HCT116 (cell line): ENCODE measurements around the gene PCLO. TPM values are rescaled to one million over a fixed set of nuclear protein-coding genes. Genes with fewer than 3 reads are reported as not detected.

Source experiments
- ATAC-seq: fragments of 200-7000 bp; cut with Tn5 transposase; 2 replicates; pipeline ENCODE4 v1.9.1; 2020; ENCODE audit warnings: mild to moderate bottlenecking, moderate library complexity
- BruUV-seq: library from RNA; stranded (reverse); fragments of 400-500 nt; replicated peaks from 2 replicates; lab custom pipeline; 2021; lab: Mats Ljungman, UMichigan
- CTCF ChIA-PET: fragments of 300-600 bp; sonication (Branson Sonifier 250); formaldehyde crosslinking; loops from one replicate; lab custom pipeline; 2021; ENCODE audit warnings: antibody characterized with exemption; lab: Charles Lee
- POLR2A ChIA-PET: fragments of 300-600, 350-600 bp; sonication (Branson Sonifier 250); formaldehyde crosslinking; loops from one replicate; lab custom pipeline; 2021; ENCODE audit warnings: antibody characterized with exemption; lab: Charles Lee
- RAD21 ChIA-PET, 2 experiments: fragments of 300-600 bp; sonication (Branson Sonifier 250); formaldehyde crosslinking; loops; one replicate each; lab custom pipeline; 2023; ENCODE audit warnings: low total read pairs in 2 of 2; ENCODE audit not compliant: uncharacterized antibody in 2 of 2, unreplicated experiment in 2 of 2, low non-redundant PET in 1 of 2; lab: Charles Lee
- DNase-seq: peaks from one replicate; pipeline ENCODE4 v3.0.0-alpha.2; 2010; ENCODE audit warnings: low read depth, low spot score
- H2AFZ ChIP-seq: fragments of 200-600 bp; shearing (Covaris generic), sonication (generic); 2 replicates; pipeline ENCODE4 v1.6.1; 2017; ENCODE audit warnings: low read depth, mixed run types, mixed read lengths, antibody characterized with exemption, low read length; ENCODE audit not compliant: poor library complexity, severe bottlenecking
- H3K27ac ChIP-seq: 2 replicates; pipeline ENCODE4 v1.5.1; 2012; ENCODE audit warnings: low read depth, low read length
- H3K27me3 ChIP-seq: fragments of 200-600 bp; sonication (generic); 2 replicates; pipeline ENCODE4 v1.6.1; 2016; ENCODE audit warnings: mixed run types, low read length, mixed read lengths; ENCODE audit not compliant: insufficient read depth
- H3K36me3 ChIP-seq, 2 experiments: fragments of 200-500 bp in 1 of 2; fragments of 200-600 bp in 1 of 2; sonication (Bioruptor generic) in 1 of 2; sonication (generic) in 1 of 2; 2 replicates each; pipeline versions ENCODE4 v1.5.1 to v1.6.1; 2014 to 2016; ENCODE audit warnings: low read length in 2 of 2, inconsistent platforms in 1 of 2, mixed read lengths in 1 of 2, mixed run types in 1 of 2; ENCODE audit not compliant: insufficient read depth in 2 of 2, control insufficient read depth in 1 of 2
- H3K4me1 ChIP-seq, 2 experiments: fragments of 200-600 bp in 1 of 2; sonication (generic) in 1 of 2; 2 replicates each; pipeline versions ENCODE4 v1.5.1 to v1.6.1; 2012 to 2017; ENCODE audit warnings: low read length in 2 of 2, inconsistent platforms in 1 of 2, mild to moderate bottlenecking in 1 of 2, mixed read lengths in 1 of 2, mixed run types in 1 of 2, moderate library complexity in 1 of 2; ENCODE audit not compliant: insufficient read depth in 2 of 2, control insufficient read depth in 1 of 2
- H3K4me2 ChIP-seq: fragments of 200-600 bp; sonication (generic); 2 replicates; pipeline ENCODE4 v1.6.1; 2017; ENCODE audit warnings: mixed run types, low read length, mixed read lengths
- H3K4me3 ChIP-seq, 2 experiments: fragments of 200-600 bp in 1 of 2; sonication (generic) in 1 of 2; replicated peaks in 1 of 2; 2 replicates each; pipeline ENCODE4 v1.5.1; 2011 to 2016; ENCODE audit warnings: low read length in 2 of 2, control low read depth in 1 of 2, low read depth in 1 of 2, mild to moderate bottlenecking in 1 of 2, mixed read lengths in 1 of 2, mixed run types in 1 of 2
- H3K79me2 ChIP-seq: fragments of 200-600 bp; sonication (generic); 2 replicates; pipeline ENCODE4 v1.6.1; 2017; ENCODE audit warnings: mild to moderate bottlenecking, mixed run types, low read length, moderate library complexity, mixed read lengths; ENCODE audit not compliant: insufficient read depth
- H3K9ac ChIP-seq: fragments of 200-600 bp; sonication (generic); 2 replicates; pipeline ENCODE4 v1.6.1; 2016; ENCODE audit warnings: low read length, mixed read lengths
- H3K9me2 ChIP-seq: fragments of 200-600 bp; sonication (generic), shearing (Covaris generic); 2 replicates; pipeline ENCODE4 v1.6.1; 2017; ENCODE audit warnings: mixed run types, mild to moderate bottlenecking, moderate library complexity; ENCODE audit not compliant: insufficient read depth
- H3K9me3 ChIP-seq, 2 experiments: fragments of 200-500 bp in 1 of 2; fragments of 200-600 bp in 1 of 2; sonication (Bioruptor generic) in 1 of 2; sonication (generic) in 1 of 2; 2 replicates each; pipeline ENCODE4 v1.6.1; 2014 to 2017; ENCODE audit warnings: low read length in 2 of 2, mixed read lengths in 2 of 2, inconsistent platforms in 1 of 2, low read depth in 1 of 2, mild to moderate bottlenecking in 1 of 2, mixed run types in 1 of 2, moderate library complexity in 1 of 2; ENCODE audit not compliant: control insufficient read depth in 1 of 2, insufficient read depth in 1 of 2
- H4K20me1 ChIP-seq: fragments of 200-600 bp; sonication (generic), shearing (Covaris generic); 2 replicates; pipeline ENCODE4 v1.6.1; 2017; ENCODE audit warnings: mixed run types, mild to moderate bottlenecking, moderate library complexity; ENCODE audit not compliant: insufficient read depth
- POLR2A ChIP-seq: IDR thresholded peaks from 2 replicates; pipeline ENCODE4 v1.7.0; 2011; ENCODE audit warnings: borderline replicate concordance; ENCODE audit not compliant: insufficient read depth, insufficient read length; ENCODE audit errors: extremely low read depth
- RAD21 ChIP-seq: IDR thresholded peaks from 2 replicates; pipeline ENCODE4 v1.6.1; 2012; ENCODE audit warnings: low read depth, mild to moderate bottlenecking
- SIN3A ChIP-seq: IDR thresholded peaks from 2 replicates; pipeline ENCODE4 v1.6.1; 2012; ENCODE audit warnings: low read depth
- YY1 ChIP-seq: IDR thresholded peaks from 2 replicates; pipeline ENCODE4 v1.6.1; 2011; ENCODE audit warnings: low read length, low read depth, moderate library complexity, mild to moderate bottlenecking; ENCODE audit not compliant: insufficient replicate concordance; ENCODE audit errors: extremely low read depth
- intact Hi-C: fragments of 100-400 bp; cut with micrococcal nuclease; formaldehyde crosslinking; loops from 2 replicates; pipeline ENCODE4 v1.10.0; 2022
- total RNA-seq: library from RNA; stranded (reverse); gene quantifications from one replicate; pipeline ENCODE4 v1.2.1, GENCODE V29; 2021; ENCODE audit not compliant: unreplicated experiment
- TF ChIP-seq, protein P1 (sequence below), 3 experiments: fragments of 200-600 bp in 1 of 3; sonication (generic) in 1 of 3; IDR thresholded peaks in 2 of 3; conservative IDR thresholded peaks in 1 of 3; 2 replicates each; pipeline ENCODE4 v1.5.1; 2012 to 2017; ENCODE audit warnings: low read depth in 2 of 3, low read length in 2 of 3, antibody characterized with exemption in 1 of 3, borderline replicate concordance in 1 of 3, control low read depth in 1 of 3, mild to moderate bottlenecking in 1 of 3, mixed read lengths in 1 of 3, mixed run types in 1 of 3, moderate library complexity in 1 of 3; ENCODE audit not compliant: insufficient read depth in 1 of 3

PCLO gene
- total RNA-seq, 1 experiment from 2014 or later: 2.4 TPM

DNA sequence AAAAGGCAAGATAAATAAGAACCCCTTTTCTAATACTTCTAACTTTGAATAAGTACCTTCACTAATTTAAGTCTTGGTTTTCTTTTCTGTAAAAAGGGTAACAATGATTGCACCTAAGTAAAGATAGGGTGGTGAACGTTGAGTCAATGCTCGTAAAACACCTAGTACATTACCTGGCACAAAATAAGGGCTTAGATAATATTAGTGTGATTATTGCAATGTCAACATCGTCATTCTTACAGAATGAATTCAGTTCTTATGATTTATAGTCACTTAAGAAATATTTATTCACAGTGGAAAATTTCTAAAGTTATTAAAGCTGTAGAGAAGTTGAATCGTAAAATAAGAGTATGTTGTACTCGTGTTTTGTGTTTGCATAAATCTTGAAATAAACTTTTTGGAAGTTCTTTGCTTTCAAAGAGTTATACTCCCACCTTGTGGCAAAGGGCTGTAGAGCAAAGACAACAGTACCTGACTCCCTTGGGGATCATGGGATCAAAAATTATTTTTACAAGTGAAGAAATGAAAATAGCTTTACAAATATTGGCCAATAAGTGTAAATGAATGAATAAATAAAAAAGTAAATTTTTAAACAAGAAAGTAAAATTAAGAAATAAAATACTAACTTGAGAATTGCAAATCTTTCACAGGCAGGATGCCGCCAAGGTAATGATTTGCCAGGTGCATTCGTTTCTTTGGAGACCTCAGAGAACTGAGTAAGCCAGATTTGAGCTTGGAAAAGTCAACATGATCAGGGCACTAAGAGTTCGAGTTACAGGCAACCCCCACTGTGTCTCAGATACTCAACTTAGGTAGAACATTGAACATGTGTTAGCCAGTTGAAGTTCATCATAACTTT lies 433.3 kb downstream of the PCLO start:
- ATAC-seq (peak; percentile 72; the same call in 1 of the 2 replicates), DNase-seq (peak; percentile 48)
- Histone ChIP-seq H3K27me3 (no peaks in the 10 kb centered on the region), H3K9ac (no peak overlapping the region), H2AFZ (peak overlapping the region; percentile 88), H3K36me3 (no peaks in the 10 kb centered on the region), H3K79me2 (no peaks in the 10 kb centered on the region), H3K9me3 (no peaks in the 10 kb centered on the region), H3K4me3 (no peak overlapping the region; a peak in 1 of 4 replicates), H3K27ac (no peak overlapping the region), H3K9me2 (no peaks in the 10 kb centered on the region; the same call in 1 of the 2 replicates), H4K20me1 (no peaks in the 10 kb centered on the region), H3K4me1 (no peaks in the 10 kb centered on the region), H3K4me2 (peak overlapping the region; percentile 37)
- intact Hi-C loops: loop anchor here (1.0 to 10.0 kb wide), 7 partner anchors 122 to 952 kb away; no protein-coding TSS in a partner anchor
- TF ChIP-seq YY1 (no peak), SIN3A (no peak), RAD21 (peak; percentile 86), POLR2A (no peak)
- TF ChIP-seq, protein P1, sequence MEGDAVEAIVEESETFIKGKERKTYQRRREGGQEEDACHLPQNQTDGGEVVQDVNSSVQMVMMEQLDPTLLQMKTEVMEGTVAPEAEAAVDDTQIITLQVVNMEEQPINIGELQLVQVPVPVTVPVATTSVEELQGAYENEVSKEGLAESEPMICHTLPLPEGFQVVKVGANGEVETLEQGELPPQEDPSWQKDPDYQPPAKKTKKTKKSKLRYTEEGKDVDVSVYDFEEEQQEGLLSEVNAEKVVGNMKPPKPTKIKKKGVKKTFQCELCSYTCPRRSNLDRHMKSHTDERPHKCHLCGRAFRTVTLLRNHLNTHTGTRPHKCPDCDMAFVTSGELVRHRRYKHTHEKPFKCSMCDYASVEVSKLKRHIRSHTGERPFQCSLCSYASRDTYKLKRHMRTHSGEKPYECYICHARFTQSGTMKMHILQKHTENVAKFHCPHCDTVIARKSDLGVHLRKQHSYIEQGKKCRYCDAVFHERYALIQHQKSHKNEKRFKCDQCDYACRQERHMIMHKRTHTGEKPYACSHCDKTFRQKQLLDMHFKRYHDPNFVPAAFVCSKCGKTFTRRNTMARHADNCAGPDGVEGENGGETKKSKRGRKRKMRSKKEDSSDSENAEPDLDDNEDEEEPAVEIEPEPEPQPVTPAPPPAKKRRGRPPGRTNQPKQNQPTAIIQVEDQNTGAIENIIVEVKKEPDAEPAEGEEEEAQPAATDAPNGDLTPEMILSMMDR (IDR thresholded peaks at IDR 0.05 in 2 of 3, conservative IDR thresholded peaks at IDR 0.05 in 1 of 3; ENCODE audit: borderline replicate concordance in 1 of 3, insufficient read depth in 1 of 3, low read depth in 2 of 3, low read length in 2 of 3): peak; percentile 73 to 87 (median 78)
- BruUV-seq: no TSS peak
- CTCF ChIA-PET: interaction anchor here (0.7 to 2.5 kb wide), 17 partner anchors 11 to 1259 kb away, joined by 3 to 9 read pairs (median 3); no protein-coding TSS in a partner anchor
- POLR2A ChIA-PET: no interaction called here
- RAD21 ChIA-PET: interaction anchor here in 1 of 2 experiments (0.7 to 0.8 kb wide), 3 partner anchors 124 to 567 kb away, joined by 3 read pairs; no protein-coding TSS in a partner anchor
